ENCODE measurements around the gene RILPL2.
"Not testable (repeated sequence)": the region's sequence is repeated elsewhere in the genome, so short reads cannot be mapped to it uniquely, and the experiment has no call there.

RILPL2 gene

DNA sequence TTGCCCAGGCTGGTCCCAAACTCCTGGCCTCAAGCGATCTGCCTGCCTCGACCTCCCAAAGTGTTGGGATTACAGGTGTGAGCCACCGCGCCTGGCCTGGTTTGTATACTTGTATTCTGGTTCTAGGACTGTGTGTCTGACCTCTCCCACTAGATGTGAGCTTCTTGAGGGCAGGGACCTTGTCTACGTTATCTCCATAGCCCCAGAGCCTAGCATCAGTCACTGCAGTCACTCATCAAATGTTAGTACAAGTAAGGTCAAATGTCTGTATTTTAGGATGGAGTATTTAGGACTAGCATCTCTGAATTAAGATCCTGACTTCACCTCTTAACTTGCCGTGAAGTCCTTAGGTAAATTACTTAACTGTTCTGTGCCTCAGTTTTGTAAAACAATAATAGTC is 2.9 kb downstream of the RILPL2 start:
- H3K27ac ChIP-seq: no peak overlapping the region
- no peak for TF ChIP-seq ZFX (IDR thresholded peaks at IDR 0.05)
- TF ChIP-seq, protein P1, sequence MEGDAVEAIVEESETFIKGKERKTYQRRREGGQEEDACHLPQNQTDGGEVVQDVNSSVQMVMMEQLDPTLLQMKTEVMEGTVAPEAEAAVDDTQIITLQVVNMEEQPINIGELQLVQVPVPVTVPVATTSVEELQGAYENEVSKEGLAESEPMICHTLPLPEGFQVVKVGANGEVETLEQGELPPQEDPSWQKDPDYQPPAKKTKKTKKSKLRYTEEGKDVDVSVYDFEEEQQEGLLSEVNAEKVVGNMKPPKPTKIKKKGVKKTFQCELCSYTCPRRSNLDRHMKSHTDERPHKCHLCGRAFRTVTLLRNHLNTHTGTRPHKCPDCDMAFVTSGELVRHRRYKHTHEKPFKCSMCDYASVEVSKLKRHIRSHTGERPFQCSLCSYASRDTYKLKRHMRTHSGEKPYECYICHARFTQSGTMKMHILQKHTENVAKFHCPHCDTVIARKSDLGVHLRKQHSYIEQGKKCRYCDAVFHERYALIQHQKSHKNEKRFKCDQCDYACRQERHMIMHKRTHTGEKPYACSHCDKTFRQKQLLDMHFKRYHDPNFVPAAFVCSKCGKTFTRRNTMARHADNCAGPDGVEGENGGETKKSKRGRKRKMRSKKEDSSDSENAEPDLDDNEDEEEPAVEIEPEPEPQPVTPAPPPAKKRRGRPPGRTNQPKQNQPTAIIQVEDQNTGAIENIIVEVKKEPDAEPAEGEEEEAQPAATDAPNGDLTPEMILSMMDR (conservative IDR thresholded peaks at IDR 0.05): no peak

DNA sequence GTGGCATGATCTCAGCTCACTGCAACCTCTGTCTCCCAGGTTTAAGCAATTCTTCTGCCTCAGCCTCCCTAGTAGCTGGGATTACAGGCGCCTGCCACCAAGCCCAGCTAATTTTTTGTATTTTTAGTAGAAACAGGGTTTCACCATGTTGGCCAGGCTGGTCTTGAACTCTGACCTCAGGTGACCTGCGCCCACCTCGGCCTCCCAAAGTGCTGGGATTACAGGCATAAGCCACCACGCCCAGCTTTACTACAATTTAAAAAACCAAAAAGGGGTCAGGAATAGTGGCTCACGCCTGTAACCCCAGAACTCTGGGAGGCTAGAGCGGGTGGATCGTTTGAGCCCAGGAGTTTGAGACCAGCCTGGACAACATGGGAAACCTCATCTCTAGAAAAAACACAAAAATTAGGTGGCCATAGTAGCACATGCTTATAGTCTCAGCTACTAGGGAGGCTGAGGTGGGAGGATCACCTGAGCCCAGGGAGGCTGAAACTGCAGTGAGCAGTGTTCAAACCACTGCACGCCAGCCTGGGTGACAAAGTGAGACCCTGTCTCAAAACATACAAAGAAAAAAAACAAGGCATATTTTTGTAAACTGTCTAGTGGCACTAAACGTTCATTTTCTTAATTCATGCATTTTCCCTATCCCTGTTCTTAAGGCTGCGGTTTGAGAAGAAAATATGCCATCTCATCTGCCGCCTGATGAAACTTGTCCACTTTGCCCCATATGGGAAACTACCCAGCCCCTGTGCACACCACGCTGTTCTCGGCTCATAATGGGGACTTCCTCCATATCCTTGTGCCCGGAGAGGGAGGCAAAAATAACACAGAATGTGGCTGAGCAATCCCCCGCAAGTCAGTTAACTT is 4.3 kb downstream of the RILPL2 start:
- H3K27ac ChIP-seq: not testable (repeated sequence)

DNA sequence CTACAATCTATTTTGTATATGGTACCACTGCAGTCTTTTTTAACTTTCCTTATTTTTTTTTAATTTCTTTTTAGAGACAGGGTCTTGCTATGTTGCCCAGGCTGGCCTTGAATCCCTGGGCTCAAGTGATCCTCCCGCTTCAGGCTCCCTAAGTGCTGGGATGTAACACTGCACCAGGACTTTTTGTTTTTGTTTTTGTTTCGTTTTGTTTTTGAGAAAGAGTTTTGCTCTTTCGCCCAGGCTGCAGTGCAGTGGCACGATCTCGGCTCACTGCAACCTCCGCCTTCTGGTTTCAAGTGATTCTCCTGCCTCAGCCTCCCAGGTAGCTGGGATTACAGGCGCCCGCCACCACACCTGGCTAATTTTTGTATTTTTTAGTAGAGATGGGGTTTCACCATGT is 7.4 kb downstream of the RILPL2 start:
- H3K27ac ChIP-seq: not testable (repeated sequence)

DNA sequence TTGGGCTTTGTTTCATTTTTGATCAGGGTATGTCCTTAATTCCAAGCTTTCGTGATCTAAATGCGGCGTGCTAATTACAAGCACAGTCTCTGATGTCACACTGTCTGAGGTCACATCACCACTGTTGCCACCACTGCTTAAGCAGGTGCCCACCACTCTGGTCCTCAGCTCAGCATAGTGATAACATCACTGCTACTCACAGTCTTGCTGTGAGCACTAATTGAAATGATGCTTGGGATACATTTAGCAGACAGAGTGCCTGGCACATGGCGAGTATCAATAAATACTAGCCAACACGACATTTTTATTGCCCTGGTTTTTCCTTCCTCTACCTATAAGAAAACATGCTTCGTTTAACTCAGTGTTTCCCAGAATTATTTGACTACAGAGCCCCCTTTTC is 7.9 kb downstream of the RILPL2 start:
- TF ChIP-seq, protein P1 (conservative IDR thresholded peaks at IDR 0.05): no peak
- TF ChIP-seq ZFX (IDR thresholded peaks at IDR 0.05): no peak
- H3K27ac ChIP-seq: no peak overlapping the region

DNA sequence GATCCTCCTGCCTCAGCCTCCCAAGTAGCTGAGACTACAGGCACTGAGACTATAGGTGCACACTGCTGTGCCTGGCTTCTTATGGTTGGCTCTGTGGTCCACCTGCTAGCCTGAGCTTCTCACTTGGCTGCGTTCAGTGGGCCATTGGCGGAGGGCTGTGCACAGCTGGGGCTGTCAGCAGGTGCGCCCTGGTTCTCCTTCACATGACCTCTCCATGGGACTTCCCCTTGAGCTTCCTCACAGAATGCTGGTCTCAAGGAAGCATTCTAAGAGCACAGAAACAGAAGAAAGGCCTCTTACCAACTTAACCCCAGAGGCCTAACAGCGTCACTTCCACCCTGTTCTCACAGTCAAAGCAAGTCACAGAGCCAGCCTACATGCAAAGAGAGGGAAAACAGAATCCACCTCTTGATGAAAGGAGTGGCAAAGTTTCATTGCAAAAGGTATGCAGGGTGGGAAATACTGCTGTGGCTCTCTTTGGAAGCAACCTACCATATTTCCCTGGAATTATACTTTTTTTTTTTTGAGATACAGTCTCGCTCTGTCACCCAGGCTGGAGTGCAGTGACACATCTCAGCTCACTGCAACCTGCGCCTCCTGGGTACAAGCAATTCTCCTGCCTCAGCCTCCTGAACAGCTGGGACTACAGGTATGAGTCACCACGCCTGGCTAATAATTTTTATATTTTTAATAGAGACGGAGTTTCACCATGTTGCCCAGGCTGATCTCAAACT is 9.3 kb downstream of the RILPL2 start:
- H3K27ac ChIP-seq: no peak overlapping the region
- no peak for TF ChIP-seq ZFX (IDR thresholded peaks at IDR 0.05)
- TF ChIP-seq, protein P1 (conservative IDR thresholded peaks at IDR 0.05): no peak

DNA sequence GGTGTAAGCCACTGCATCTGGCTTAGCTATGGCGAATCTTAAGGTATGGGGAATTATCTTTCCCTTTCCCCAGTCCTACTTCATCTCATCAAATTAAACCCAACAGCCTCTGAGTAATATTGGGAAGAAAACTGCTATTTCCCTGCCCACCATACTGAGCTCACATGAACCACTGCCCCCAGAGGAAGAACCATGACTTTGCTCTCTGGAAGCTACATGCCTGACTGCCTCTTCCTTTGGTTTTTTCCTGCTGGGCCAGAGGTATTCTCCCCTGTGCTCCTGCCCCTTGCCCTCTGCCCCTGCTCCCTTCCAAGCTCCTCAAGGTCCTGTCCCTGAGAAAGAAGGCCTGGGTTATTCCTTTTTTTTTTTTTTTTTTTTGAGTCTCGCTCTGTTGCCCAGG is 15.2 kb downstream of the RILPL2 start:
- no peak overlapping the region for H3K27ac ChIP-seq
- TF ChIP-seq, protein P1 (conservative IDR thresholded peaks at IDR 0.05): no peak
- no peak for TF ChIP-seq ZFX (IDR thresholded peaks at IDR 0.05)

DNA sequence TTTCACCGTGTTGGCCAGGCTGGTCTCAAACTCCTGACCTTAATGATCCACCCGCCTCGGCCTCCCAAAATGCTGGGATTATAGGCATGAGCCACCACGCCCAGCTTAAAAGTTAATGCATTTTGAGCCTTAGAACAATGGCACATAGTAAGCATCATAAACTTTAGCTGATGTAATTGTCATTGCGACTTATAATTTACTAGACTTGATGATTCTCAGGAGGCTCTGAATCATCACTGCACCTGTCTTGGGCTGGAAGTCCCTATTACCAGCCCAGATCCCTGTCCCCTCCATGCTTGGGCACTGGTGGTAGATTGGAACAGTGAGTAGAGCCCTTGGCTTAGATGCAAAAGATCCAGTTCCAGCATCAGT is 26.5 kb downstream of the RILPL2 start:
- TF ChIP-seq ZFX (IDR thresholded peaks at IDR 0.05): no peak
- TF ChIP-seq, protein P1 (conservative IDR thresholded peaks at IDR 0.05): no peak

DNA sequence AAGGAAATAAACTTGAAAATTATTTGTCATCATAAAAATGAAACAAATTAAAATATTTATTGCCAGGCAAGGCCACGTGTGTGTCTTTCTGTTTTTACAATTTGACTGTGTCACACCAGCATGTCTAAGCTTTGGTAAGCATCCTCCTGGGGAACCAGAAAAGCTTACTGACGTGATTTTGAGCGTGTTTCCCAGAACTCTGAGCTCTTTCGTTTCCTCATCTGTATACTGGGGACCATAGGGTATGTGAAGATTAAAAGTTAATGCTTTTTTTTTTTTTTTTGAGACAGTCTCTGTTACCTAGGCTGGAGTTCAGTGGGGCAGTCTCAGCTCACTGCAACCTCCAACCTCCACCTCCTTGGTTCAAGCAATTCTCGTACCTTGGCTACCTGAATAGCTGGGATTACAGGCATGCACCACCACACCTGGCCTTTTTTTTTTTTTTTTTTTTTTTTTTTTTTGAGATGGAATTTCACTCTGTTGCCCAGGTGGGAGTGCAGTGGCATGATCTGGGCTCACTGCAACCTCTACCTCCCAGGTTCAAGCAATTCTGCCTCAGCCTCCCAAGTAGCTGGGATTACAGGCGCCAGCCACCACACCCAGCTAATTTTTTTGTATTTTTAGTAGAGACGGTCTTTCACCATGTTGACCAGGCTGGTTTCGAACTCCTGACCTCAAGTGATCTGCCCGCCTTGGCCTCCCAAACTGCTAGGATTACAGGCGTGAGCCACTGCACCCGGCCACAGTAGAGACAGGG is 27.0 kb downstream of the RILPL2 start:
- not testable (repeated sequence) for H3K27ac ChIP-seq

More for the DNA sequence above, 26.5 kb downstream of the RILPL2 start:
- H3K27ac ChIP-seq: no peak overlapping the region

DNA sequence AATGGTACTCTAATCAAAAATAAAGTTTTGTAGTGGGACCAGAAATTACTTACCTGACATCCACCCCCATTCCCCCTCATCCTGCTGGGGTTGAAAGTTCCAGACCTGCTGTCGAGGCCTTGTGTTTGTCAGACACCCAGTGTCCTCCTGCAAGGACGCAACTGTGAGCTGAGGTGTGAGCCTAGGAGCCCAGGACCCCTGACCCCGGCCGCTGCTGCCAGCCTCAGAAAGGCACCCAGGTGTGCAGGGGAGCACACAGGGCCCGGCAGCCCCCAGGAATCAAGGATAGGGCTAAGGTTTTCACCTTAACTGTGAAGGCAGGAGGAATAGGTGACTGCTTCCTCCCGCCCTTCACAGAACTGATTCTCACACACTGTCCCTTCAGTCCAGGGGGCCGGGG is 27.9 kb downstream of the RILPL2 start:
- H3K27ac ChIP-seq: not testable (repeated sequence)

DNA sequence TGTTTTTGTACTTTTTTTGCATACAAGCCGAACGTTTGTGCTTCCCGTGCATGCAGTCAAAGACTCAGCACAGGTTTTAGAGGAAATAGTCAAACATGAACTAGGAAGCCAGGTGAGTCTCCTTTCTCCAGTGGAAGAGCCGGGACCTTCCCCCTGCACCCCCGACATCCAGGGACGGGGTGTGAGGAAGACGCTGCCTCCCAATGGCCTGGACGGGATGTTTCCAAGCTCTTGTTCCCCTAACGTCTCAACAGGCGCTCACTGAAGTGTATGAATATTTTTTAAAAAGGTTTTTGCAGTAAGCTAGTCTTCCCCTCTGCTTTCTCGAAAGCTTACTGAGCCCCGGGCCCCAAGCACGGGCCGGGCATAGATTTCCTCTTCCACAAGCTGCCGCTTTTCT is 28.6 kb downstream of the RILPL2 start:
- not testable (repeated sequence) for H3K27ac ChIP-seq

DNA sequence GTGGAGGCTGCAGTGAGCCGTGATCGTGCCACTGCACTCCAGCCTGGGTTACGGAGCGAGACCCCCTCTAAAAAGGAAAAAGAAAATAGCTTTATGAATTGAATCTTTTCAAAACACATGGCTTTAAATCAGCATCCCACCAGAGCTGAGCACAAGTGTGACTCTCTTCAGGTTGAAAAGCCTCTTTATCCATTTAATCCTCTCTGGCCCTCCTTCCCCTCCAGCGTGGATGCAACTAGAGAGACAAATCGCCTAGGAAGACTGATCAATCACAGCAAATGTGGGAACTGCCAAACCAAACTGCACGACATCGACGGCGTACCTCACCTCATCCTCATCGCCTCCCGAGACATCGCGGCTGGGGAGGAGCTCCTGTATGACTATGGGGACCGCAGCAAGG is 29.2 kb downstream of the RILPL2 start:
- not testable (repeated sequence) for H3K27ac ChIP-seq

Measured in C4-2B (cell line).